H4 (cell line): Measurements from ENCODE around the gene TBK1. TPM values are rescaled to one million over a fixed set of nuclear protein-coding genes. Genes with fewer than 3 reads are reported as not detected.

Experiments used
- DNase-seq: peaks from one replicate; pipeline ENCODE4 v3.0.0-alpha.2; 2015; ENCODE audit warnings: low spot score
- total RNA-seq: library from RNA; depleted of rRNA; stranded (reverse); fragments of >200 nt; shearing (Covaris generic); gene quantifications from 2 replicates; pipeline ENCODE4 v1.2.3, GENCODE V29; 2014; rRNA removed

TBK1 gene
- total RNA-seq, 1 experiment from 2014 or later, result 28.0 TPM

DNA sequence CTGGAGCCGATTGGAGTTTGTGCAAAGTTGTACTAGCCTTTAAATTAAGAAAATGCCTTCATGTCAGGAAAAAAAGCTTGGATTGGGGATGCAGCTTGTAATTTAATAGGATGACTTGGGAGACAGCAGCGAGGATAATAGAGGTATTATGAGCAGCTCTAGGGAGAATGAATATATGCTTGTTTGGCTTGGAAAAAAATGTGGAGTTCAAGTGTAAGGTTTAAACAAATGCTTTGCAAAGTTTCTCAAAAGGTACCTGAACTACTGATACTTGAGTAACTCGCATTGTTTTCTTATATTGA, 93.1 kb downstream of the TBK1 start:
- DNase-seq, result no peak

DNA sequence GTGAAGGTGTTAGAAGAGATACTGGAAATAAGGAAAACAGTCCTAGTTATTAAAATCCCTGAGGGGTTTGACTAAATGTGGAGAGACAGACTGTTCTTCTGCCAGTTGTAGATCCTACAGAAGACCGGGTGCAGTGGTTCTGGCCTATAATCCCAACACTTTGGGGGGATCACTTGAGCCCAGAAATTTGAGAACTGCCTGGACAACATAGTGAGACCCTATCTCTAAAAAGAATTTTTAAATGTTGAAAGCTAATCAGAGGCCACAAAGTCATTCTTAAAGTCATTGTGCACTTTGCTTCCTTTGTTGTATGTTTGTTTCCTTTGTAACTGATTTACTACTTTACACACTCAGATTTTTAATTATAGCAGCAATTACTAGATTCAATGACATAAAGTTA, 97.2 kb downstream of the TBK1 start:
- no peak for DNase-seq

DNA sequence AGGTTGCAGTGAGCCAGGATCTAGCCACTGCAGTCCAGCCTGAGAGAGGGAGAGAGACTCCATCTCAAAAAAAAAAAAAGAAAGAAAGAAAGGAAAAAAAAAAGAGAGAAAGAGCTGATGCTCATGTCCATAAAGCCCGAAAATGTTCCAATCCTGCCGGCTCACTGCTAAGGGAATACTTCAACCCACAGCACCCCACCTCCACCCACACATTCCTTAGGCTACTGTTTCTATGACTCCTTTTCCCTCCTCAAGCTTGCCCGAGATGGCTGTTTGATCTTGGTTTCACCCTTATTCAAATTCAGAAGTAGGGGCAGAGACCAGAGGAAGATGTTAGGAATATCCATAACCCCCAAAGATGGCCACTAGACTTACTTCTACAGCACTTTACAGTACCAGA, 98.8 kb downstream of the TBK1 start:
- DNase-seq, result no peak

DNA sequence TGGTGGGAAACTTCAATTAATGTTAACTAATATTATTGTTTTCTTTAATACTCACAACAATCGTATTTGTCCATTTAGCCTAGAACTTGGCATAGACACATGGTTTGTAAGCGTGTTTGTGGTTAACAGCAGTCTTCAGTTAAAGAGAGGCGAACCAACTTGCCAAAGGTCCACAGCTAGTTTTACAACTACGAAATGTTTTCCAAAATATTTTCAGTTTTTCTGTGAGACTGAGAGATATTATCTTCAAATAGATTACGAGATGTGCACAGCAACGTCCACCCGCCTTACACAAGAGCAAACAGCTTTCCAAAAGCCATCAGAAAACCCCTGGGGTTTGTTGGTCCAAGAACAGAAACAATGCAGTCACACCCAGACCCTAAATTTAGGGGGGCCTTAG, 99.8 kb downstream of the TBK1 start:
- no peak for DNase-seq

Other genes starting within 250 kb of the TBK1 start
- 3.2 and 5.3 TPM in 2 replicates for gene KICS2, start 229.8 kb upstream of the TBK1 start, total RNA-seq
- not detected in 2 replicates for gene C12orf56, start 61.4 kb upstream of the TBK1 start, total RNA-seq
- gene XPOT, start 47.7 kb upstream of the TBK1 start, total RNA-seq, result 91.4 and 100 TPM in 2 replicates
- 7.8 and 9.1 TPM in 2 replicates for gene RASSF3, start 158.4 kb downstream of the TBK1 start, total RNA-seq